ENCODE results near the gene KRT222.

KRT222 gene

GRCh38 chr17:40664582-40665333, at the start of gene KRT222:
Gene KRT222, minus strand, starts transcription at chr17:40665177. Its CDS starts 78 bp downstream, at chr17:40665099.
- peak in 13 of 56 donors; percentile 3 to 60 (median 9) for DNase-seq

- no peak for DNase-seq
These were observed 49.5 kb upstream of the KRT222 start for GRCh38 chr17:40714473-40714872.

GRCh38 chr17:40707745-40708144, 42.8 kb upstream of the KRT222 start:
- DNase-seq = no peak

- DNase-seq = no peak
These were observed 40.6 kb upstream of the KRT222 start for GRCh38 chr17:40705584-40705983.

GRCh38 chr17:40703652-40704051, 38.7 kb upstream of the KRT222 start, which contains the start of gene KRT24:
Gene KRT24, minus strand, starts transcription at chr17:40703752. Its CDS starts 59 bp downstream, at chr17:40703693.
- DNase-seq = no peak

GRCh38 chr17:40702271-40702670, 37.3 kb upstream of the KRT222 start:
- no peak for DNase-seq

- no peak for DNase-seq
These were observed 34.9 kb upstream of the KRT222 start for GRCh38 chr17:40699853-40700252.

GRCh38 chr17:40699371-40699770, 34.4 kb upstream of the KRT222 start:
- no peak for DNase-seq

GRCh38 chr17:40697297-40697696, 32.3 kb upstream of the KRT222 start:
- no peak for DNase-seq

- DNase-seq = no peak
These were observed 31.7 kb upstream of the KRT222 start for GRCh38 chr17:40696651-40697072.

- DNase-seq = no peak
These were observed 31.0 kb upstream of the KRT222 start for GRCh38 chr17:40695874-40696472.

- no peak for DNase-seq
These were observed 29.6 kb upstream of the KRT222 start for GRCh38 chr17:40694584-40694983.

- DNase-seq = no peak
These were observed 22.1 kb upstream of the KRT222 start for GRCh38 chr17:40687106-40687505.

GRCh38 chr17:40686192-40686591, 21.2 kb upstream of the KRT222 start:
- DNase-seq = peak in 2 of 56 donors; percentile 2

- DNase-seq = no peak
These were observed 16.0 kb upstream of the KRT222 start for GRCh38 chr17:40680998-40681397.

GRCh38 chr17:40679523-40679907, 14.5 kb upstream of the KRT222 start:
- no peak for DNase-seq

GRCh38 chr17:40678902-40679522, 14.0 kb upstream of the KRT222 start:
- DNase-seq = no peak

GRCh38 chr17:40675905-40676304, 10.9 kb upstream of the KRT222 start:
- DNase-seq = no peak

- no peak for DNase-seq
These were observed 7.7 kb upstream of the KRT222 start for GRCh38 chr17:40672654-40673053.

- DNase-seq = no peak
These were observed 6.3 kb upstream of the KRT222 start for GRCh38 chr17:40671282-40671681.

GRCh38 chr17:40666331-40666730, 1.4 kb upstream of the KRT222 start:
- no peak for DNase-seq

GRCh38 chr17:40663252-40663651, 1.7 kb downstream of the KRT222 start:
- no peak for DNase-seq

GRCh38 chr17:40659911-40660310, 5.1 kb downstream of the KRT222 start:
- no peak for DNase-seq
